ENCODE data around the gene VTN.

Gene VTN

GRCh38 chr17:28394337-28395116 lies 24.4 kb upstream of the VTN start:
- no peak for DNase-seq

GRCh38 chr17:28392491-28392890 lies 22.4 kb upstream of the VTN start:
- no peak for DNase-seq

- no peak for DNase-seq
Measured at GRCh38 chr17:28391401-28391800, 21.3 kb upstream of the VTN start.

- DNase-seq = no peak
Measured at GRCh38 chr17:28390984-28391383, 20.9 kb upstream of the VTN start.

GRCh38 chr17:28390563-28390962 lies 20.5 kb upstream of the VTN start:
- no peak for DNase-seq

GRCh38 chr17:28390141-28390540 lies 20.0 kb upstream of the VTN start:
- no peak for DNase-seq

- DNase-seq = no peak
Measured at GRCh38 chr17:28388106-28388505, 18.0 kb upstream of the VTN start.

GRCh38 chr17:28386391-28386790 lies 16.3 kb upstream of the VTN start:
- no peak for DNase-seq

- DNase-seq = no peak
Measured at GRCh38 chr17:28385406-28385805, 15.3 kb upstream of the VTN start.

- no peak for DNase-seq
Measured at GRCh38 chr17:28385037-28385400, 14.9 kb upstream of the VTN start.

GRCh38 chr17:28384281-28385036 lies 14.4 kb upstream of the VTN start:
- DNase-seq = peak; percentile 74

- no peak for DNase-seq
Measured at GRCh38 chr17:28381141-28381825, 11.2 kb upstream of the VTN start.

- DNase-seq = no peak
Measured at GRCh38 chr17:28379814-28380801, 10.0 kb upstream of the VTN start.

GRCh38 chr17:28372945-28373274 lies 2.8 kb upstream of the VTN start:
- no peak for DNase-seq

GRCh38 chr17:28372203-28372944 lies 2.3 kb upstream of the VTN start:
- DNase-seq = peak; percentile 27

- DNase-seq = peak; percentile 95
Measured at GRCh38 chr17:28371245-28372202, 1.4 kb upstream of the VTN start, which contains the start of gene SARM1. Gene SARM1 (plus strand): TSS chr17:28371694. CDS start chr17:28372033, 339 bp downstream.

- DNase-seq = no peak
Measured at GRCh38 chr17:28370744-28371103, 617 bp upstream of the VTN start.

- DNase-seq = no peak
Measured at GRCh38 chr17:28369684-28370034, 448 bp downstream of the VTN start.

- DNase-seq = no peak
Measured at GRCh38 chr17:28368915-28369683, 1.0 kb downstream of the VTN start.

GRCh38 chr17:28368306-28368831 lies 1.7 kb downstream of the VTN start:
- no peak for DNase-seq
